Smooth muscle cell (in vitro differentiated cells): ENCODE results near the gene ZC3H4. TPM values are rescaled to one million over a fixed set of nuclear protein-coding genes. Genes with fewer than 3 reads are reported as not detected.

ENCODE experiments used
- DNase-seq: peaks from one replicate; lab custom pipeline; 2025; ENCODE audit not compliant: unreplicated experiment; lab: John Stamatoyannopoulos, UW
- H2AFZ ChIP-seq: fragments of 200-600 bp; sonication (generic); 2 replicates; pipeline ENCODE4 v1.6.0; 2016; ENCODE audit warnings: antibody characterized with exemption, low read depth, mild to moderate bottlenecking
- H3F3A ChIP-seq: fragments of 200-600 bp; sonication (generic); 2 replicates; pipeline ENCODE4 v1.6.0; 2017; ENCODE audit warnings: antibody characterized with exemption, low read depth
- H3K27ac ChIP-seq: fragments of 200-600 bp; sonication (generic); 2 replicates; pipeline ENCODE4 v1.5.1; 2016; ENCODE audit warnings: low read depth, mild to moderate bottlenecking
- H3K27me3 ChIP-seq: fragments of 200-600 bp; sonication (generic); 2 replicates; pipeline ENCODE4 v1.6.1; 2016; ENCODE audit warnings: low read depth, mild to moderate bottlenecking
- H3K36me3 ChIP-seq: fragments of 200-600 bp; sonication (generic); 2 replicates; pipeline ENCODE4 v1.5.1; 2016; ENCODE audit warnings: low read depth
- H3K4me1 ChIP-seq: fragments of 200-600 bp; sonication (generic); 2 replicates; pipeline ENCODE4 v1.5.1; 2016; ENCODE audit warnings: low read depth
- H3K4me2 ChIP-seq: fragments of 200-600 bp; sonication (generic); 2 replicates; pipeline ENCODE4 v1.6.0; 2016; ENCODE audit warnings: mild to moderate bottlenecking
- H3K4me3 ChIP-seq: fragments of 200-600 bp; sonication (generic); 2 replicates; pipeline ENCODE4 v1.5.1; 2016; ENCODE audit warnings: mild to moderate bottlenecking
- H3K79me2 ChIP-seq: fragments of 200-600 bp; sonication (generic); 2 replicates; pipeline ENCODE4 v1.6.0; 2016; ENCODE audit warnings: low read depth, mild to moderate bottlenecking
- H3K9ac ChIP-seq: fragments of 200-600 bp; sonication (generic); 2 replicates; pipeline ENCODE4 v1.6.0; 2016; ENCODE audit warnings: low read depth
- H3K9me3 ChIP-seq: fragments of 200-600 bp; sonication (generic); replicated peaks from 2 replicates; pipeline ENCODE4 v1.5.1; 2016; ENCODE audit warnings: low read depth
- H4K20me1 ChIP-seq: fragments of 200-600 bp; sonication (generic); 2 replicates; pipeline ENCODE4 v1.6.0; 2016; ENCODE audit warnings: low read depth
- WGBS: methylation state at CpG from one replicate; pipeline ENCODE4 v1.1.7; 2016; ENCODE audit warnings: low lambda C conversion rate; 5-methylcytosine and 5-hydroxymethylcytosine counted together
- polyA plus RNA-seq: library from polyadenylated mRNA; unstranded; fragments of >200 nt; fragmentation: Nextera tagmentation; extraction: Ambion mirVana; gene quantifications from 2 replicates; pipeline ENCODE4 v1.2.1, GENCODE V29; 2016
- total RNA-seq: library from RNA; depleted of rRNA; stranded (reverse); fragments of >200 nt; gene quantifications from 2 replicates; pipeline ENCODE4 v1.2.3, GENCODE V29; 2014
- TF ChIP-seq, protein P1 (sequence below): fragments of 200-600 bp; sonication (generic); IDR thresholded peaks from 2 replicates; pipeline ENCODE4 v1.5.1; 2017; ENCODE audit warnings: borderline replicate concordance, mild to moderate bottlenecking, antibody characterized with exemption; ENCODE audit not compliant: insufficient read depth, poor library complexity, severe bottlenecking

The ZC3H4 gene
- total and polyA plus RNA-seq, 2 experiments from 2014 or later, result 1.9 to 9.3 TPM

GRCh38 chr19:47130589-47131227 lies 17.1 kb upstream of the ZC3H4 start, which contains the start of gene SAE1:
Gene SAE1 (plus strand): TSS chr19:47130835. CDS start chr19:47130931, 96 bp downstream.
- H3K9me3 ChIP-seq, result no peaks in the 10 kb centered on the region
- 2% methylated on average over 49 of the region's 51 CpGs for WGBS
- TF ChIP-seq, protein P1, sequence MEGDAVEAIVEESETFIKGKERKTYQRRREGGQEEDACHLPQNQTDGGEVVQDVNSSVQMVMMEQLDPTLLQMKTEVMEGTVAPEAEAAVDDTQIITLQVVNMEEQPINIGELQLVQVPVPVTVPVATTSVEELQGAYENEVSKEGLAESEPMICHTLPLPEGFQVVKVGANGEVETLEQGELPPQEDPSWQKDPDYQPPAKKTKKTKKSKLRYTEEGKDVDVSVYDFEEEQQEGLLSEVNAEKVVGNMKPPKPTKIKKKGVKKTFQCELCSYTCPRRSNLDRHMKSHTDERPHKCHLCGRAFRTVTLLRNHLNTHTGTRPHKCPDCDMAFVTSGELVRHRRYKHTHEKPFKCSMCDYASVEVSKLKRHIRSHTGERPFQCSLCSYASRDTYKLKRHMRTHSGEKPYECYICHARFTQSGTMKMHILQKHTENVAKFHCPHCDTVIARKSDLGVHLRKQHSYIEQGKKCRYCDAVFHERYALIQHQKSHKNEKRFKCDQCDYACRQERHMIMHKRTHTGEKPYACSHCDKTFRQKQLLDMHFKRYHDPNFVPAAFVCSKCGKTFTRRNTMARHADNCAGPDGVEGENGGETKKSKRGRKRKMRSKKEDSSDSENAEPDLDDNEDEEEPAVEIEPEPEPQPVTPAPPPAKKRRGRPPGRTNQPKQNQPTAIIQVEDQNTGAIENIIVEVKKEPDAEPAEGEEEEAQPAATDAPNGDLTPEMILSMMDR, result peak; percentile 17

DNA sequence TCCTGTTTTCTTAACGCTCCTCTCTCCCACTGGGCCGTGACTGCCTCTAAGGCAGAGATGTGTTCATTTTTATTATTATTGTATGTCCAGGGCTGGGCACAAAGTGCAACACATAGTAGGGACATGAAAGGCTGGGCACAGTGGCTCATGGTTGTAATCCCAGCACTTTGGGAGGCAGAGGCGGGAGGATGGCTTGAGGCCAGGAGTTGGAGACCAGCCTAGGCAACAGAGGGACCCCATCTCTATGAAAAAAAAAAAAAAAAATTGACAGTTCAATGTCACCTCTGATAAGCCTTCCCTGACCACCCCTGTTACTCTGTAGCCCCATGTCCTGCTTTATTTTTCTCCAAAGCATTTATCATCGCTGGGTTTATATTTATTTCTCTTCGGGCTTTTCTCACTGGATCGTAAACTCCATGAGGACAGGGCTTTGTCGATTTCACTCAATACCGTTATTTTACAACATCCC lies 16.6 kb upstream of the ZC3H4 start:
- H3K79me2 ChIP-seq, result peaks cover 43% of the 10 kb centered on the region
- H3K4me3 ChIP-seq, result peak overlapping the region; percentile 87
- no peaks in the 10 kb centered on the region for H3K9me3 ChIP-seq
- H3K36me3 ChIP-seq, result no peaks in the 10 kb centered on the region
- TF ChIP-seq, protein P1, result no peak
- 73% methylated on average over 8 of the region's 8 CpGs for WGBS
- H3K27ac ChIP-seq, result no peak overlapping the region
- no peak overlapping the region for H3K4me2 ChIP-seq
- no peaks in the 10 kb centered on the region for H3K27me3 ChIP-seq
- H2AFZ ChIP-seq, result no peak overlapping the region
- no peaks in the 10 kb centered on the region for H3F3A ChIP-seq
- H3K4me1 ChIP-seq, result peaks cover 5% of the 10 kb centered on the region
- peaks cover 32% of the 10 kb centered on the region for H4K20me1 ChIP-seq
- no peak for DNase-seq
- H3K9ac ChIP-seq, result no peak overlapping the region

More at GRCh38 chr19:47130589-47131227, 17.1 kb upstream of the ZC3H4 start, which contains the start of gene SAE1:
- H3K4me3 ChIP-seq, result peak within 1 kb of the TSS; percentile 87
- H3K36me3 ChIP-seq, result no peaks in the 10 kb centered on the region
- no peaks in the 10 kb centered on the region for H3F3A ChIP-seq
- DNase-seq, result peak; percentile 90
- peaks cover 5% of the 10 kb centered on the region for H3K4me1 ChIP-seq
- H4K20me1 ChIP-seq, result peaks cover 38% of the 10 kb centered on the region
- H3K79me2 ChIP-seq, result peaks cover 48% of the 10 kb centered on the region
- H3K27ac ChIP-seq, result peak within 1 kb of the TSS; percentile 69
- H3K27me3 ChIP-seq, result no peaks in the 10 kb centered on the region
- H3K4me2 ChIP-seq, result peak within 1 kb of the TSS; percentile 98
- H2AFZ ChIP-seq, result peak within 1 kb of the TSS; percentile 97
- peak within 1 kb of the TSS; percentile 85 for H3K9ac ChIP-seq

GRCh38 chr19:47129579-47129978 lies 16.0 kb upstream of the ZC3H4 start:
- Histone ChIP-seq H3K27me3 (no peaks in the 10 kb centered on the region), H3K4me2 (no peak overlapping the region), H3K9ac (no peak overlapping the region), H3K27ac (no peak overlapping the region), H3F3A (no peaks in the 10 kb centered on the region), H3K4me3 (no peak overlapping the region), H3K4me1 (peaks cover 5% of the 10 kb centered on the region), H3K9me3 (no peaks in the 10 kb centered on the region), H4K20me1 (peaks cover 26% of the 10 kb centered on the region), H2AFZ (no peak overlapping the region), H3K79me2 (peaks cover 37% of the 10 kb centered on the region), H3K36me3 (no peaks in the 10 kb centered on the region)
- TF ChIP-seq, protein P1, result no peak
- no peak for DNase-seq
- WGBS, result 98% methylated on average over 4 of the region's 4 CpGs

DNA sequence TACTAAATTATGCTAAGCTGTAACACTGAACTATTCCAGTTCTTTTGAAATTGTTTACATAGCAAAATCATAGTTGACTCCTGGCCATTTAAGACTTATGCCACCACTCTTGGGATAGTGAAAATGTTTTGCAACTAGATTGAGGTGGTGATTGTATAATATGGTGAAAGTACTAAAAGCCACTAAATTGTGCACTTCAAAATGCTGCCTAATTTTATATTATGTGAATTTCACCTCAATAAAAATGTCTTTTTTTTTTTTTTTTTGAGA lies 12.0 kb upstream of the ZC3H4 start:
- Histone ChIP-seq H3K4me3 (no peak overlapping the region), H3K9me3 (no peaks in the 10 kb centered on the region), H3K4me1 (no peaks in the 10 kb centered on the region), H3K36me3 (no peaks in the 10 kb centered on the region), H3K4me2 (no peak overlapping the region), H3K27ac (no peak overlapping the region), H2AFZ (no peak overlapping the region), H3F3A (no peaks in the 10 kb centered on the region), H3K79me2 (no peaks in the 10 kb centered on the region), H3K9ac (no peak overlapping the region), H3K27me3 (no peaks in the 10 kb centered on the region), H4K20me1 (no peaks in the 10 kb centered on the region)
- DNase-seq, result no peak
- TF ChIP-seq, protein P1, result no peak
